Measurements from ENCODE around the gene NXPE3.
"Not testable (repeated sequence)": the region's sequence is repeated elsewhere in the genome, so short reads cannot be mapped to it uniquely, and the experiment has no call there.

Gene NXPE3

DNA sequence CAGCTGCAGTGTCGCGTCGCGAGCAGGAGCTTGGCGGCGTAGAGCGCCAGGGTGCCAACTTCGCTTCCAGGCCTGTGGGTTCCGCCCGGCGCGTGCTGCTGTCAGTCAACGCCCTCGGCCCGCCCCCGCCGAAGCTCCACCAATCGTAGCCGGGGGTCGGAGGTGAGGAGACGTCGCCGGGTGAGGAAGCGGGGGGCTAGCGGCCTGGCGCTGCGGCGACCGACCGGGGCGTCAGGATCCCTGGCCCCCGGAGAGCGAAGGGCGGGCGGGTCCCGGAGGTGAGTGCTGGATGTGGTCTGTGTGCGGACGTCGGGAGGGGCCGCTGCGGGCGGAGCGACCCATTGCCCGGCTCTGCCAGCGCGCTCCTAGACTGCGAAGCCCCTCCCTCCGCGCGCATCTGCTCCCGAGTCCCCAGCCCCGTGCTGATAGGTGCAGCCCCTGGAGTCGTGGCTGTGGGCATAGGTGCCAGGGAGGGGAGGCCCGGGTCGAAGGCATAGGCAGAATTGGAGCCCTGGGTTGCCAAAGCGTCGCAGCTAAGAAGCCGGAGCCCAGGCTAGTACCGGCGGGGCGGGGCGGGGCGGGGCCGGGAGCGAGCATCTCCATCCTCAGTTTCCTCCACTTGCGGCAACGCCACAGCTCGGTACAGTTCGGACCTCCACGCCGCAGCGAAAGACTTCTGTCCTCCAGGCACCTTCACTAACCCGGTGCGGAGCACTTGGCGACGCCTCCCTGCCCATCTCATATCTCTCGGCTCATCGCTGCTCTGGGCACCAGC, at the start of gene NXPE3:
Gene NXPE3 (plus strand): TSS at position 165 of the 775 bp plus-strand sequence. CDS start 6,386 bp downstream, outside the sequence.
- Histone ChIP-seq H3K27me3 (no peaks in the 10 kb centered on the region), H3K4me1 (peaks cover 0 to 31% (median 21%) of the 10 kb centered on the region in 4 donors), H3K4me3 (peak within 1 kb of the TSS; percentile 66 to 90), H3K9me3 (no peaks in the 10 kb centered on the region), H3K36me3 (peaks cover 16 to 21% (median 16%) of the 10 kb centered on the region in 3 donors), H3K27ac (peak within 1 kb of the TSS; percentile 91 to 93)
- TF ChIP-seq, protein P1, sequence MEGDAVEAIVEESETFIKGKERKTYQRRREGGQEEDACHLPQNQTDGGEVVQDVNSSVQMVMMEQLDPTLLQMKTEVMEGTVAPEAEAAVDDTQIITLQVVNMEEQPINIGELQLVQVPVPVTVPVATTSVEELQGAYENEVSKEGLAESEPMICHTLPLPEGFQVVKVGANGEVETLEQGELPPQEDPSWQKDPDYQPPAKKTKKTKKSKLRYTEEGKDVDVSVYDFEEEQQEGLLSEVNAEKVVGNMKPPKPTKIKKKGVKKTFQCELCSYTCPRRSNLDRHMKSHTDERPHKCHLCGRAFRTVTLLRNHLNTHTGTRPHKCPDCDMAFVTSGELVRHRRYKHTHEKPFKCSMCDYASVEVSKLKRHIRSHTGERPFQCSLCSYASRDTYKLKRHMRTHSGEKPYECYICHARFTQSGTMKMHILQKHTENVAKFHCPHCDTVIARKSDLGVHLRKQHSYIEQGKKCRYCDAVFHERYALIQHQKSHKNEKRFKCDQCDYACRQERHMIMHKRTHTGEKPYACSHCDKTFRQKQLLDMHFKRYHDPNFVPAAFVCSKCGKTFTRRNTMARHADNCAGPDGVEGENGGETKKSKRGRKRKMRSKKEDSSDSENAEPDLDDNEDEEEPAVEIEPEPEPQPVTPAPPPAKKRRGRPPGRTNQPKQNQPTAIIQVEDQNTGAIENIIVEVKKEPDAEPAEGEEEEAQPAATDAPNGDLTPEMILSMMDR (IDR thresholded peaks at IDR 0.05) = no peak
- intact Hi-C loops (cut with DNase I; ENCODE audit: low total_unique reads) = loop anchor here (5.0 kb wide), 1 partner anchor 52 kb away; no protein-coding TSS in a partner anchor
- peak; percentile 95 to 96 for DNase-seq

DNA sequence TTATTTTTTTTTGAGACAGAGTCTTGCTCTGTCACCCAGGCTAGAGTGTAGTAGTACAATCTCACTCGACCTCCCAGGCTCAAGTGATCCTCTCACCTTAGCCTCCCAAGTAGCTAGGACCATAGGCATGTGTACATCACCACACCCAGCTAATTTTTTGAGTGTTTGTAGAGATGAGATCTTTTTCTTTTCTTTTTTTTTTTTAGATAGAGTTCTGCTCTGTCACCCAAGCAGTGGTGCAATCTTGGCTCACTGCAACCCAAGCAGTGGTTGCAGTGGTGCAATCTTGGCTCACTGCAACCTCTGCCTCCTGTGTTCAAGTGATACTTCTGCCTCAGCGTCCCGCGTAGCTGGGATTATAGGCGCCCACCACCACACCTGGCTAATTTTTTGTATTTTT, 49.4 kb upstream of the NXPE3 start:
- intact Hi-C loops (cut with DNase I; ENCODE audit: low total_unique reads) = loop anchor here (5.0 kb wide), 1 partner anchor 48 kb away; the partner anchor contains the start of gene NXPE3
- Histone ChIP-seq H3K9me3 (no peaks in the 10 kb centered on the region), H3K4me3 (no peak overlapping the region), H3K4me1 (peaks cover 0 to 14% (median 0%) of the 10 kb centered on the region in 4 donors), H3K27ac (no peak overlapping the region), H3K36me3 (peaks cover 48 to 58% (median 50%) of the 10 kb centered on the region in 3 donors), H3K27me3 (no peaks in the 10 kb centered on the region)
- DNase-seq = no peak
- TF ChIP-seq, protein P1 (IDR thresholded peaks at IDR 0.05) = no peak

DNA sequence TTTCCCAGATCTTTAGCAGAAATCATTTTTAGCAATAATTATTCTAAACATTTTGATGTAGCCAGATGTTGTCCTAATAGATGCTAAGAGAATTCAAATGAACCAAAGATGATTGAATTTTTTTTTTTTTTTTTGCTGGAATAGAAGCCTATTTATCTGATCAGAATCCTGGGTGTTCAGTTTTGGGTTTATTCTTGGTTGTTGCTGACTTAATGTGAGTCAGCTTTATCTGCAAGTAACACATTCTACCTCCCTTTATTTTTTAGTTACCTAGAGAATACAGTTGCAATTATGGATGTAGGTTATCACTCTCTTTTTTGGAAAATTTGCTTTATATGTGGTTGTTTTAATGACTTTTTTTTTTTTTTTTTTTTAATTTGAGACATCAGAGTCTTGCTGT, 48.2 kb upstream of the NXPE3 start:
- H3K4me3 ChIP-seq = no peak overlapping the region
- H3K9me3 ChIP-seq = no peaks in the 10 kb centered on the region
- H3K36me3 ChIP-seq = peaks cover 58 to 70% (median 60%) of the 10 kb centered on the region in 3 donors
- TF ChIP-seq, protein P1 (IDR thresholded peaks at IDR 0.05) = no peak
- H3K27ac ChIP-seq = no peak overlapping the region
- intact Hi-C loops (cut with DNase I; ENCODE audit: low total_unique reads) = no loop called here
- peaks cover 0 to 7% (median 0%) of the 10 kb centered on the region in 4 donors for H3K4me1 ChIP-seq
- no peaks in the 10 kb centered on the region for H3K27me3 ChIP-seq
- DNase-seq = no peak

DNA sequence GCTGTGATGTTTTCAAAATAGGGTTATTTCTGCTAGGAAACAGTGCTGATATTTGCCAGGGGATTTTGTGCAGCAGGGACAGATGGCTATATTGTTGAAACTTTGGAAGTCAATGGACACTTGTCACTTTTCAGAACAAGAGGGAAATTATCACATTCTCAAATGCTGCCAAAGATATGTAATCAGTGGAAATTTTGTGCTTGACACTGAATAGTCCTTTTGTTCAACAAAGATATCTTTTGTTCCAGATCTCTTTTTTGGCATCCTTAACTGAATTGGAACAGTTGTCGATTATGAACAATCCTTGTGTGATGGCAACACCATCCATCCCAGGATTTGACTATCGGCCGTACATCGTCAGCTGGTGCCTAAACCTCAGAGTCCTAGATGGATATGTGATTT, 46.8 kb upstream of the NXPE3 start:
- intact Hi-C loops (cut with DNase I; ENCODE audit: low total_unique reads) = no loop called here
- no peaks in the 10 kb centered on the region for H3K9me3 ChIP-seq
- H3K4me1 ChIP-seq = no peaks in the 10 kb centered on the region
- no peak overlapping the region for H3K4me3 ChIP-seq
- peaks cover 69 to 80% (median 70%) of the 10 kb centered on the region in 3 donors for H3K36me3 ChIP-seq
- no peaks in the 10 kb centered on the region for H3K27me3 ChIP-seq
- no peak overlapping the region for H3K27ac ChIP-seq
- DNase-seq = no peak
- TF ChIP-seq, protein P1 (IDR thresholded peaks at IDR 0.05) = no peak

DNA sequence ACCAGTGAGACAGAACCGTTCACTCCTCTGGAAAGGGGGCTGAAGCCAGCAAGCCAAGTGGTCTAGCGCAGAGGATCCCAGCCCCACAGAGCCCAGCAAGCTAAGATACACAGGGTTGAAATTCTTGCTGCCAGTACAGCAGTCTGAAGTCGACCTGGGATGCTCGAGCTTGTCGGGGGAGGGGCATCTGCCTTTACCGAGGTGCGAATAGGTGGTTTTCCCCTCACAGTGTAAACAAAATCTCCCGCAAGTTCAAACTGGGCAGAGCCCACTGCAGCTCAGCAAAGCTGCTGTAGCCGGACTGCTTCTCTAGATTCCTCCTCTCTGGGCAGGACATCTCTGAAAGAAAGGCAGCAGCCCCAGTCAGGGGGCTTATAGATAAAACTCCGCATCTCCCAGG, 43.2 kb upstream of the NXPE3 start:
- Histone ChIP-seq H3K4me1 (no peaks in the 10 kb centered on the region), H3K9me3 (no peaks in the 10 kb centered on the region), H3K36me3 (peaks cover 51 to 58% (median 54%) of the 10 kb centered on the region in 3 donors), H3K27ac (no peak overlapping the region), H3K27me3 (no peaks in the 10 kb centered on the region), H3K4me3 (no peak overlapping the region)
- intact Hi-C loops (cut with DNase I; ENCODE audit: low total_unique reads) = no loop called here
- DNase-seq = no peak
- TF ChIP-seq, protein P1 (IDR thresholded peaks at IDR 0.05) = no peak

DNA sequence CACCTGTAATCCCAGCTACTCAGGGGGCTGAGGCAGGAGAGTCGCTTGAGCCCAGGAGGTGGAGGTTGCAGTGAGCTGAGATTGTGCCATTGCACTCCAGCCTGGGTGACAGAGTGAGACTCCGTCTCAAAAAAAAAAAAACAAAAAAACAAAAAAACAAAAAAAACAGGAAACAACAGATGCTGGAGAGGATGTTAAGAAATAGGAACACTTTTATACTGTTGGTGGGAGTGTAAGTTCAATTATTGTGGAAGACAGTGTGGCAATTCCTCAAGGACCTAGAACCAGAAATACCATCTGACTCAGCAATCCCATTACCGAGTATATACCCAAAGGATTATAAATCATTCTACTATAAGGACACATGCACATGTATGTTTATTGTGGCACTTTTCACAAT, 37.1 kb upstream of the NXPE3 start:
- H3K27me3 ChIP-seq; H3K9me3 ChIP-seq; DNase-seq; H3K4me3 ChIP-seq; H3K4me1 ChIP-seq; H3K27ac ChIP-seq; H3K36me3 ChIP-seq; intact Hi-C loops (cut with DNase I; ENCODE audit: low total_unique reads): not testable (repeated sequence)
